Measurements from ENCODE around the gene IL27RA. TPM values are rescaled to one million over a fixed set of nuclear protein-coding genes. Genes with fewer than 3 reads are reported as not detected.

IL27RA gene
- total RNA-seq, 2 experiments from 2014 or later: 25.0 to 26.7 TPM

- H3K36me3 Mint-ChIP-seq (ENCODE audit: low read depth): peaks cover 53% of the 10 kb centered on the region
- H3K27me3 Mint-ChIP-seq: peaks cover 10% of the 10 kb centered on the region
- peaks cover 19% of the 10 kb centered on the region for H3K4me1 ChIP-seq (ENCODE audit: insufficient read depth, low read length)
- no peak for TF ChIP-seq CTCF (IDR thresholded peaks at IDR 0.05)
- no peak overlapping the region for H3K27ac ChIP-seq (ENCODE audit: low read depth in 1 of 2, low read length in 2 of 2)
- H3K4me3 ChIP-seq (ENCODE audit: low read length): no peak overlapping the region
- intact Hi-C loops (cut with DNase I, micrococcal nuclease): no loop called here
- H3K27me3 ChIP-seq (ENCODE audit: control insufficient read depth in 1 of 2, insufficient read depth in 2 of 2, low read length in 2 of 2): peaks cover 7 to 9% of the 10 kb centered on the region in 2 experiments
- CTCF ChIA-PET: interaction anchor here (0.8 to 1.4 kb wide), 3 partner anchors 18 to 94 kb away, joined by 3 to 4 read pairs (median 3); no protein-coding TSS in a partner anchor
- no peak overlapping the region for H3K4me3 Mint-ChIP-seq
- DNase-seq: no peak
- peaks cover 18% of the 10 kb centered on the region for H3K4me1 Mint-ChIP-seq (ENCODE audit: low read depth)
- no peaks in the 10 kb centered on the region for H3K9me3 Mint-ChIP-seq
- POLR2A ChIA-PET: interaction anchor here (0.9 to 1.2 kb wide), 2 partner anchors 46 to 83 kb away, joined by 3 to 4 read pairs; partner anchors contain the start of gene ASF1B
- no peak overlapping the region for H3K27ac Mint-ChIP-seq
- H3K36me3 ChIP-seq (ENCODE audit: insufficient read depth, low read length): peaks cover 40% of the 10 kb centered on the region
- peaks cover 0 to 13% of the 10 kb centered on the region in 2 experiments for H3K9me3 ChIP-seq (ENCODE audit: control insufficient read depth in 1 of 2, insufficient read depth in 1 of 2, low read length in 2 of 2)
- ATAC-seq (ENCODE audit: poor library complexity): no peak
Observed at GRCh38 chr19:14053500-14053899, 21.9 kb downstream of the IL27RA start.

- TF ChIP-seq CTCF (IDR thresholded peaks at IDR 0.05): no peak
Observed at GRCh38 chr19:14054099-14054498, 22.5 kb downstream of the IL27RA start.

GRCh38 chr19:14054721-14055120 is 23.2 kb downstream of the IL27RA start:
- intact Hi-C loops (cut with DNase I, micrococcal nuclease): no loop called here
- Histone ChIP-seq H3K4me3 (ENCODE audit: low read length) (no peak overlapping the region), H3K27ac (ENCODE audit: low read depth in 1 of 2, low read length in 2 of 2) (no peak overlapping the region), H3K9me3 (ENCODE audit: control insufficient read depth in 1 of 2, insufficient read depth in 1 of 2, low read length in 2 of 2) (peaks cover 0 to 15% of the 10 kb centered on the region in 2 experiments), H3K27me3 (ENCODE audit: control insufficient read depth in 1 of 2, insufficient read depth in 2 of 2, low read length in 2 of 2) (peaks cover 16 to 21% of the 10 kb centered on the region in 2 experiments), H3K4me1 (ENCODE audit: insufficient read depth, low read length) (peaks cover 24% of the 10 kb centered on the region), H3K36me3 (ENCODE audit: insufficient read depth, low read length) (peaks cover 30% of the 10 kb centered on the region)
- Mint-ChIP-seq H3K27me3 (peaks cover 20% of the 10 kb centered on the region), H3K27ac (peak overlapping the region; percentile 8), H3K36me3 (ENCODE audit: low read depth) (peaks cover 42% of the 10 kb centered on the region), H3K4me1 (ENCODE audit: low read depth) (peaks cover 20% of the 10 kb centered on the region), H3K4me3 (no peak overlapping the region), H3K9me3 (no peaks in the 10 kb centered on the region)
- POLR2A ChIA-PET: interaction anchor here (0.8 kb wide), 1 partner anchor 16 kb away, joined by 3 read pairs; no protein-coding TSS in a partner anchor
- TF ChIP-seq CTCF (IDR thresholded peaks at IDR 0.05): no peak
- DNase-seq (no peak), ATAC-seq (ENCODE audit: poor library complexity) (no peak)
- CTCF ChIA-PET: no interaction called here

More at GRCh38 chr19:14054099-14054498, 22.5 kb downstream of the IL27RA start:
- Histone ChIP-seq H3K36me3 (ENCODE audit: insufficient read depth, low read length) (peaks cover 34% of the 10 kb centered on the region), H3K9me3 (ENCODE audit: control insufficient read depth in 1 of 2, insufficient read depth in 1 of 2, low read length in 2 of 2) (peaks cover 0 to 15% of the 10 kb centered on the region in 2 experiments), H3K4me1 (ENCODE audit: insufficient read depth, low read length) (peaks cover 21% of the 10 kb centered on the region), H3K4me3 (ENCODE audit: low read length) (no peak overlapping the region), H3K27me3 (ENCODE audit: control insufficient read depth in 1 of 2, insufficient read depth in 2 of 2, low read length in 2 of 2) (peaks cover 13 to 15% of the 10 kb centered on the region in 2 experiments), H3K27ac (ENCODE audit: low read depth in 1 of 2, low read length in 2 of 2) (no peak overlapping the region)
- intact Hi-C loops (cut with DNase I, micrococcal nuclease): no loop called here
- peaks cover 16% of the 10 kb centered on the region for H3K27me3 Mint-ChIP-seq
- no peaks in the 10 kb centered on the region for H3K9me3 Mint-ChIP-seq
- ChIA-PET CTCF (interaction anchor here (1.3 kb wide), 1 partner anchor 94 kb away, joined by 3 read pairs; no protein-coding TSS in a partner anchor), POLR2A (no interaction called here)
- peaks cover 47% of the 10 kb centered on the region for H3K36me3 Mint-ChIP-seq (ENCODE audit: low read depth)
- H3K27ac Mint-ChIP-seq: peak overlapping the region; percentile 8
- H3K4me1 Mint-ChIP-seq (ENCODE audit: low read depth): peaks cover 20% of the 10 kb centered on the region
- H3K4me3 Mint-ChIP-seq: no peak overlapping the region
- DNase-seq (no peak), ATAC-seq (ENCODE audit: poor library complexity) (no peak)
